Measurements from ENCODE around the gene NLRP12.
"Not testable (repeated sequence)": the region's sequence is repeated elsewhere in the genome, so short reads cannot be mapped to it uniquely, and the experiment has no call there.

The NLRP12 gene

DNA sequence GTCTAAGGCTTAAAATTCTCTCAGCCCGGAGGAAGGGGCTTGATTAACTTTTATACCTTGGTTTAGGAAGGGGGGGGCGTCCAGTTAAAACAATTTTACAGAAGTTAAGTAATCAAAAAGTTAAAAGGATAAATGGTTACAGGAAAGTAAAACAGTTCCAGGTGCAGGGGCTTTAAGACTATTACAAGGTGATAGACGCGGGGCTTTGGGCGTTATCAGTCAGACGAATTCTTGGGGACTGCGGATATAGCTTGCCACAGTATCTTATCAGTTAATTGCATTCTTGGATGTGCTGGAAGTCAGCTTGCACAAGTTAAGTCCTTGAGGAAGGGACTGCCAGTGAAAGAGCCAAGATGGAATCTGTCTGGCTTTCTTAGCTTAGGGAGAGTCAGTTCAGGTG is 49.6 kb downstream of the NLRP12 start:
- DNase-seq: not testable (repeated sequence)

DNA sequence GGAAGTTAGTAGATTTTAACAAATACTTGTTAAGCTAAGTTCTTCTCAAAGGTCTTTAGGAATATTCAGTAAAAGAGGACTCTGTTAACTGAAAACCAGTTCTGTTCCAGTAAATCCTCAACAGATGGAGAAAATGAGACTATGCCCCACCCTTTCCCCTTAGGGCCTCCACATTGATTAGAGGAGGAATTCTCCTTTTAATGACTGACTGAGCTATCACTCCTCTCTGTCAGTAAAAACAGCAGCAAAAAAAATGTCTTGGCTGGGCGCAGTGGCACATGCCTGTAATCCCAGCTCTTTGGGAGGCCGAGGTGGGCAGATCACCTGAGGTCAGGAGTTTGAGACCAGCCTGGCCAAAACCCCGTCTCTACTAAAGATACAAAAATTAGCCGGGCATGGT is 50.1 kb downstream of the NLRP12 start:
- DNase-seq: no peak

DNA sequence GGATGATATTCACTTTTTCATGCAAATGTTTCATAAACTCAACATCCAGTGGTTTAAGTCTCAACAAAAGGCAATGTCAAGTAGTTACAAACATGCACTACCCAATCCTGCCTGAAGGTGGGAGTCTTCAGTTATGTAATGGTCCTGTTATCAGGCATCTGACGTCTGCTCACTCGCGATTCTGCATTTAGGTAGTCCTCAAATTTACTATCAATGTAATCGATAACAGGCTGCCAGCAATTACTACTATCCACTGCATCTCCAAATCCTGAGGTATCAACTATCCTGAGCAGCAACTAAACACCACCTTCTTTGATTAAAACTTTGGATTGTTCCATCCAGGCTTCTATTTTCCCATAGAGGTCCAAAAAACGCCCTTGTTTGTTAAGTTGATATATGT is 51.2 kb downstream of the NLRP12 start:
- DNase-seq: peak; percentile 0

DNA sequence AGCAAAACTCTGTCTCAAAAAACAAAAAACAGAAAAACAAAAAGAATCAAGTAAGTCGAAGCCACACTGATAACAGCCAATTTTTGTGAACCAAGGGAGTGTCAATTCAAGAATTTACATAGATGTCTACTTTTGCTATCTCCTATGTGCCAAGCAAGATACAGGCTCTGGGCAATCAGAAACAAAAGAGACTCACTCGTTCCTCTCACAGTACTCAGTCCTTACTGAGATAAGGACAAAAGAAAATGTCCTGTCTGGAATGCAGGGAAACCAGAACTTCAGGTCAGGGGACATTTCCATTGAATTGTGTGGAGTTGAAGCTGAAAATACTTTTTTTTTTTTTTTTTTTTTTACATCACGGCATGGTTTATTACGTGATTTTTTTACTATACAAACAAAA is 53.0 kb downstream of the NLRP12 start:
- no peak for DNase-seq

DNA sequence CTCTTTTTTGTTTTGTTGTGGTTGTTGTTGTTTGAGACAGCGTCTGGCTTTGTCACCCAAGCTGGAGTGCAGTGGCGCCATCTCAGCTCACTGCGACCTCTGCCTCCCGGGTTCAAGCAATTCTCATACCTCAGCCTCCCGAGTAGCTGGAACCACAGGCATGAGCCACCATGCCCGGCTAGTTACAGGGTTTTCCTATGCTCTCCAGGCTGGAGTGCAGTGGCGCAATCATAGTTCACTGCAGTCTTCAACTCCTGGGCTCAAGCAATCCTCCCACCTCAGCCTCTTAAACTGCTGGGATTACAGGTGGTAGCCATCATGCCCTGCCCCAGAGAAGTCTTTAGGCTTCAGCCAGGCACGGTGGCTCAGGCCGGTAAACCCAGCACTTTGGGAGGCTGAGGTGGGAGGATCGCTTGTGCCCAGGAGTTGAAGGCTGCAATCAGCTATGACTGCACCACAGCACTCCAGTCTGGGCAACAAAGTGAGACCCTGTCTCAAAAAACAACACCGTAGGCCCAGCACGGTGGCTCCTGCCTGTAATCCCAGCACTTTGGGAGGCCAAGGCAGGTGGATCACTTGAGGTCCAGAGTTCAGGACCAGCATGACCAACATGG is 54.3 kb downstream of the NLRP12 start:
- DNase-seq: not testable (repeated sequence)

DNA sequence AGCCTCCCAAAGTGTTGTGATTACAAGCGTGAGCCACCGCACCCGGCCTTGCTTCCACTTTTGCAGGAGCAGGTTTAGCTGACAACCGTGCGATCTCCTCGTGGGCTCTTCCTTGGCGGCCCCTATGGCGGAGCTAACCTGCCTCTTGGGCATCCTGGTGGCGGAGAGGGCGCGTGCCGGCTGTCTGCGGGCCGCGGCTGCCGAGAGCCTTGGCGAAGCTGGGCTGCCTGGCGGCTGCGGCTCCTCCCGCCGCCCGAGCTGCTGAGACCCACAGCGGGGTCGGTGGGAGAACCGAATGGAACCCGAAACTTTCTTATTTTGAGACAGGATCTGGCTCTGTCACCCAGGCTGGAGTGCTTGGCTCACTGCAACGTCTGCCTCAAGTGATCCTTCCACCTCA is 55.7 kb downstream of the NLRP12 start:
- DNase-seq: no peak

DNA sequence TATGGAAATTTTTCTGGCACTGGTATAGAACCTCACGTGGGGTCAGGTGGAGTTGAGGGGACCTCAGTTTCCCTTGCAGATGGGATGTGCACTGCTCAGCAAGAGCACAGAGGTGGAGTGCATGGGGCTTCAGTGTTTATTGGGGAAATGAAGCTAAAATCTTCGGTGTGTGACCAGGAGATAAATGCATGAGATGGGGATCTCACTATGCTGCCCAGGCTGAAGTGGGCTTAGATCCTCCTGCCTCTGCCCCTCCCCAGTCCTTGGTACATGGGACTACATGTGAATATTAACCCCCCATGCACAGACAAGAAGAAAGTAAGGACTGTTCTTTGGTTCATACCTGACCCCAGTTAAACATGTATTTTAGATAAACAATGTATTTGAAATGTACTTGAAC is 65.1 kb downstream of the NLRP12 start:
- DNase-seq: not testable (repeated sequence)
